Measurements from ENCODE around the gene GRAMD1C. TPM values are rescaled to one million over a fixed set of nuclear protein-coding genes. Genes with fewer than 3 reads are reported as not detected.

Gene GRAMD1C
- total and polyA plus RNA-seq, 8 donors: 0.58 to 10.1 (median 6.2) TPM

DNA sequence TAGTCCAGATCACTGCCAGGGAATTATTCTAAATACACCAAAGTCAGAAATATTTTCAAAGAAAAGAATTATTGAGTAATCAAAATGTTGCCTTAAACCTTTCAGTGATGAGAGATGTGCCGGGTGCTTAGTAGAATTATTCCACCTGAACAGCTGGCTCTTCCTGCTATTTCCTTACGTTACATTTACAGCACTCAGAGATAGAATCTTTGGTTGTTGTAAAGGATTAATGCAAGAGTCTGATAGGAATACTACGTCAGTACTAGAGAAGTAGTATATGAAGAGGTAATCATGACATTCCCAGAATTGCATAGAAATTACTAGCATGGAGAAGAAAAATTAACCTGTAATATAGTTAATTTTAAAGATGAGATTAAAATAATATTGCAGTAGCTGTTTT is 58.3 kb downstream of the GRAMD1C start:
- peak overlapping the region; percentile 27 to 37 (median 30) for H3K4me3 ChIP-seq
- TF ChIP-seq POLR2A (IDR thresholded peaks at IDR 0.05): no peak
- TF ChIP-seq, protein P1, sequence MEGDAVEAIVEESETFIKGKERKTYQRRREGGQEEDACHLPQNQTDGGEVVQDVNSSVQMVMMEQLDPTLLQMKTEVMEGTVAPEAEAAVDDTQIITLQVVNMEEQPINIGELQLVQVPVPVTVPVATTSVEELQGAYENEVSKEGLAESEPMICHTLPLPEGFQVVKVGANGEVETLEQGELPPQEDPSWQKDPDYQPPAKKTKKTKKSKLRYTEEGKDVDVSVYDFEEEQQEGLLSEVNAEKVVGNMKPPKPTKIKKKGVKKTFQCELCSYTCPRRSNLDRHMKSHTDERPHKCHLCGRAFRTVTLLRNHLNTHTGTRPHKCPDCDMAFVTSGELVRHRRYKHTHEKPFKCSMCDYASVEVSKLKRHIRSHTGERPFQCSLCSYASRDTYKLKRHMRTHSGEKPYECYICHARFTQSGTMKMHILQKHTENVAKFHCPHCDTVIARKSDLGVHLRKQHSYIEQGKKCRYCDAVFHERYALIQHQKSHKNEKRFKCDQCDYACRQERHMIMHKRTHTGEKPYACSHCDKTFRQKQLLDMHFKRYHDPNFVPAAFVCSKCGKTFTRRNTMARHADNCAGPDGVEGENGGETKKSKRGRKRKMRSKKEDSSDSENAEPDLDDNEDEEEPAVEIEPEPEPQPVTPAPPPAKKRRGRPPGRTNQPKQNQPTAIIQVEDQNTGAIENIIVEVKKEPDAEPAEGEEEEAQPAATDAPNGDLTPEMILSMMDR (IDR thresholded peaks at IDR 0.05): no peak
- TF ChIP-seq POLR2AphosphoS5 (IDR thresholded peaks at IDR 0.05): no peak
- TF ChIP-seq EP300 (IDR thresholded peaks at IDR 0.05): no peak
- peaks cover 0 to 7% (median 7%) of the 10 kb centered on the region in 4 donors for H3K4me1 ChIP-seq
- no peaks in the 10 kb centered on the region for H3K36me3 ChIP-seq
- H3K27ac ChIP-seq: no peak overlapping the region
- H3K9me3 ChIP-seq: no peaks in the 10 kb centered on the region
- no peaks in the 10 kb centered on the region for H3K27me3 ChIP-seq
- DNase-seq: no peak
- intact Hi-C loops (cut with DNase I; ENCODE audit: low total_unique reads): no loop called here
- WGBS, 5 donors: 45 to 63% (median 62%) methylated on average over 3 of the region's 3 CpGs

DNA sequence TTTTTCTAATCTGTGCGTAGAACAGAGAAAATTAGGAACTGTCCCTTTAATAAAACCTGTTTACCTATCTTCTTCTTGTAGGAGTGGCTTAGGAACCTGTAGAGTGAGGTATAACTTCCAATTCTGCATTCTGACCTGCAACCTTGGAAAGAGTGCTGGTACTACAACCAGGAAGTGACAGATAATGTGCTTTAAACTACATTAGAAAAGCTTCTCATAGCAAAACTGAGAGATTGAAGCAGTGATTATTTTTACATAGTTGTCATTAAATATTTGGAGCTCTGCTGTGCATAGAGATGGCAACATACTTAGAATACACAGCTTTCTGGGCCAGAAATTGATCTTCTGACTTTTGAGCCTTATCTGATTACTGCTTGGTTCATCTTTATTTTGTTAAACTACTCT is 58.8 kb downstream of the GRAMD1C start:
- TF ChIP-seq EP300 (IDR thresholded peaks at IDR 0.05) (no peak), POLR2AphosphoS5 (IDR thresholded peaks at IDR 0.05) (peak in 2 of 3 donors; percentile 68 to 76)
- H3K9me3 ChIP-seq: no peaks in the 10 kb centered on the region
- WGBS, 5 donors: 29 to 52% (median 38%) methylated on average over 1 of the region's 1 CpG
- peak overlapping the region in 4 of 5 donors; percentile 55 to 75 (median 64) for H3K27ac ChIP-seq
- intact Hi-C loops (cut with DNase I; ENCODE audit: low total_unique reads): no loop called here
- no peaks in the 10 kb centered on the region for H3K36me3 ChIP-seq
- DNase-seq: peak in 1 of 2 donors; percentile 77
- no peaks in the 10 kb centered on the region for H3K27me3 ChIP-seq
- H3K4me3 ChIP-seq: peak overlapping the region; percentile 27 to 37 (median 30)
- H3K4me1 ChIP-seq: peaks cover 0 to 7% (median 7%) of the 10 kb centered on the region in 4 donors

DNA sequence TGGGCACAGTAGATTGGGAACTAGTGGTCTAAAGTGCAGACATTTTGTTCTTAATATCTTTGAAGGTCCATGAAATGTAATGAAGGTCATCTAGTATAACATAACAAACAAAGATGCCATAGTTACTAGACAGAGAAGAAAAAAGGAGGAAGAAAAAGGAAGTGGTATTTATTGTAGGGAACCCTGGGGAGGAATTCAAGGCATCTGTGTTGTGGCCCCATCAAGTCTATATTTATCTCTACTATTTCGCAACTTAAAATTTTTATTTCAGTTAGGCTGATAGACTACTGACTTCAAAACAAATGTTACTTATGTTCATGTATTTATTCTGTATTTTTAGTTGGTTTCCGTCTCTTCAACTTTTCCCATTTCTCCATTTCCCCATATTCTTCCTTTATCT is 60.3 kb downstream of the GRAMD1C start:
- intact Hi-C loops (cut with DNase I; ENCODE audit: low total_unique reads): no loop called here
- WGBS, 5 donors: 66 to 93% (median 90%) methylated on average over 2 of the region's 2 CpGs
- Histone ChIP-seq H3K27me3 (no peaks in the 10 kb centered on the region), H3K9me3 (no peaks in the 10 kb centered on the region), H3K27ac (no peak overlapping the region), H3K4me3 (no peak overlapping the region), H3K36me3 (no peaks in the 10 kb centered on the region), H3K4me1 (peaks cover 0 to 7% (median 7%) of the 10 kb centered on the region in 4 donors)
- no peak for TF ChIP-seq EP300 (IDR thresholded peaks at IDR 0.05)
- TF ChIP-seq POLR2A (IDR thresholded peaks at IDR 0.05): no peak
- TF ChIP-seq, protein P1 (IDR thresholded peaks at IDR 0.05): no peak
- TF ChIP-seq POLR2AphosphoS5 (IDR thresholded peaks at IDR 0.05): no peak
- DNase-seq: no peak

- no peaks in the 10 kb centered on the region for H3K27me3 ChIP-seq
- no peak overlapping the region for H3K4me3 ChIP-seq
- H3K9me3 ChIP-seq: no peaks in the 10 kb centered on the region
- WGBS, 5 donors: 79 to 87% (median 84%) methylated on average over 4 of the region's 4 CpGs
- TF ChIP-seq POLR2A (IDR thresholded peaks at IDR 0.05) (no peak), POLR2AphosphoS5 (IDR thresholded peaks at IDR 0.05) (no peak), EP300 (IDR thresholded peaks at IDR 0.05) (no peak)
- TF ChIP-seq, protein P1 (IDR thresholded peaks at IDR 0.05): no peak
- intact Hi-C loops (cut with DNase I; ENCODE audit: low total_unique reads): no loop called here
- no peaks in the 10 kb centered on the region for H3K4me1 ChIP-seq
- no peak for DNase-seq
- H3K36me3 ChIP-seq: no peaks in the 10 kb centered on the region
- no peak overlapping the region for H3K27ac ChIP-seq
Observed at GRCh38 chr3:113906568-113907140, 68.1 kb downstream of the GRAMD1C start.

GRCh38 chr3:113908133-113908532 is 69.5 kb downstream of the GRAMD1C start:
- no peak for DNase-seq
- no peak overlapping the region for H3K4me3 ChIP-seq
- no peaks in the 10 kb centered on the region for H3K36me3 ChIP-seq
- intact Hi-C loops (cut with DNase I; ENCODE audit: low total_unique reads): no loop called here
- H3K9me3 ChIP-seq: no peaks in the 10 kb centered on the region
- H3K4me1 ChIP-seq: peaks cover 0 to 8% (median 0%) of the 10 kb centered on the region in 4 donors
- TF ChIP-seq POLR2AphosphoS5 (IDR thresholded peaks at IDR 0.05): no peak
- TF ChIP-seq POLR2A (IDR thresholded peaks at IDR 0.05): no peak
- TF ChIP-seq, protein P1 (IDR thresholded peaks at IDR 0.05): no peak
- TF ChIP-seq EP300 (IDR thresholded peaks at IDR 0.05): no peak
- no peak overlapping the region for H3K27ac ChIP-seq
- no peaks in the 10 kb centered on the region for H3K27me3 ChIP-seq
